Measurements from ENCODE around the gene EVC.
"Not testable (repeated sequence)": the region's sequence is repeated elsewhere in the genome, so short reads cannot be mapped to it uniquely, and the experiment has no call there.

Gene EVC

GRCh38 chr4:5720980-5721379, 10.0 kb downstream of the EVC start:
- Histone ChIP-seq H3K27me3 (ENCODE audit: control insufficient read depth, insufficient read depth, low read length) (no peaks in the 10 kb centered on the region), H3K4me1 (ENCODE audit: control insufficient read depth, insufficient read depth, low read length) (no peaks in the 10 kb centered on the region), H3K9ac (ENCODE audit: low read length) (no peak overlapping the region), H3K4me3 (ENCODE audit: low read length) (no peak overlapping the region), H3K27ac (ENCODE audit: low read depth, low read length) (no peak overlapping the region), H3K36me3 (ENCODE audit: control insufficient read depth, insufficient read depth, low read length) (peaks cover 4% of the 10 kb centered on the region)

- no peaks in the 10 kb centered on the region for H3K27me3 ChIP-seq (ENCODE audit: control insufficient read depth, insufficient read depth, low read length)
- H3K36me3 ChIP-seq (ENCODE audit: control insufficient read depth, insufficient read depth, low read length), result peaks cover 4% of the 10 kb centered on the region
- no peaks in the 10 kb centered on the region for H3K4me1 ChIP-seq (ENCODE audit: control insufficient read depth, insufficient read depth, low read length)
- no peak overlapping the region for H3K9ac ChIP-seq (ENCODE audit: low read length)
- H3K4me3 ChIP-seq (ENCODE audit: low read length), result no peak overlapping the region
- H3K27ac ChIP-seq (ENCODE audit: low read depth, low read length), result no peak overlapping the region
Observed at GRCh38 chr4:5721923-5722322, 10.9 kb downstream of the EVC start.

GRCh38 chr4:5722328-5722727, 11.3 kb downstream of the EVC start:
- Histone ChIP-seq H3K9ac (ENCODE audit: low read length) (no peak overlapping the region), H3K27ac (ENCODE audit: low read depth, low read length) (no peak overlapping the region), H3K27me3 (ENCODE audit: control insufficient read depth, insufficient read depth, low read length) (no peaks in the 10 kb centered on the region), H3K4me3 (ENCODE audit: low read length) (no peak overlapping the region), H3K4me1 (ENCODE audit: control insufficient read depth, insufficient read depth, low read length) (no peaks in the 10 kb centered on the region), H3K36me3 (ENCODE audit: control insufficient read depth, insufficient read depth, low read length) (peaks cover 4% of the 10 kb centered on the region)

GRCh38 chr4:5724377-5724776, 13.4 kb downstream of the EVC start:
- H3K4me3 ChIP-seq (ENCODE audit: low read length), result no peak overlapping the region
- H3K27me3 ChIP-seq (ENCODE audit: control insufficient read depth, insufficient read depth, low read length), result no peaks in the 10 kb centered on the region
- no peaks in the 10 kb centered on the region for H3K4me1 ChIP-seq (ENCODE audit: control insufficient read depth, insufficient read depth, low read length)
- H3K36me3 ChIP-seq (ENCODE audit: control insufficient read depth, insufficient read depth, low read length), result peaks cover 6% of the 10 kb centered on the region
- H3K9ac ChIP-seq (ENCODE audit: low read length), result no peak overlapping the region
- no peak overlapping the region for H3K27ac ChIP-seq (ENCODE audit: low read depth, low read length)

GRCh38 chr4:5728412-5728811, 17.4 kb downstream of the EVC start:
- not testable (repeated sequence) for H3K27ac ChIP-seq (ENCODE audit: low read depth, low read length); H3K9ac ChIP-seq (ENCODE audit: low read length); H3K27me3 ChIP-seq (ENCODE audit: control insufficient read depth, insufficient read depth, low read length); H3K4me3 ChIP-seq (ENCODE audit: low read length); H3K4me1 ChIP-seq (ENCODE audit: control insufficient read depth, insufficient read depth, low read length); H3K36me3 ChIP-seq (ENCODE audit: control insufficient read depth, insufficient read depth, low read length)

GRCh38 chr4:5730436-5730835, 19.4 kb downstream of the EVC start:
- H3K4me1 ChIP-seq (ENCODE audit: control insufficient read depth, insufficient read depth, low read length), result no peaks in the 10 kb centered on the region
- no peak overlapping the region for H3K9ac ChIP-seq (ENCODE audit: low read length)
- peaks cover 5% of the 10 kb centered on the region for H3K36me3 ChIP-seq (ENCODE audit: control insufficient read depth, insufficient read depth, low read length)
- no peak overlapping the region for H3K27ac ChIP-seq (ENCODE audit: low read depth, low read length)
- no peak overlapping the region for H3K4me3 ChIP-seq (ENCODE audit: low read length)
- no peaks in the 10 kb centered on the region for H3K27me3 ChIP-seq (ENCODE audit: control insufficient read depth, insufficient read depth, low read length)

- no peaks in the 10 kb centered on the region for H3K27me3 ChIP-seq (ENCODE audit: control insufficient read depth, insufficient read depth, low read length)
- no peak overlapping the region for H3K4me3 ChIP-seq (ENCODE audit: low read length)
- no peak overlapping the region for H3K27ac ChIP-seq (ENCODE audit: low read depth, low read length)
- peaks cover 5% of the 10 kb centered on the region for H3K36me3 ChIP-seq (ENCODE audit: control insufficient read depth, insufficient read depth, low read length)
- no peaks in the 10 kb centered on the region for H3K4me1 ChIP-seq (ENCODE audit: control insufficient read depth, insufficient read depth, low read length)
- H3K9ac ChIP-seq (ENCODE audit: low read length), result no peak overlapping the region
Observed at GRCh38 chr4:5730993-5731990, 20.3 kb downstream of the EVC start.

- Histone ChIP-seq H3K36me3 (ENCODE audit: control insufficient read depth, insufficient read depth, low read length) (peaks cover 5% of the 10 kb centered on the region), H3K4me1 (ENCODE audit: control insufficient read depth, insufficient read depth, low read length) (no peaks in the 10 kb centered on the region), H3K27me3 (ENCODE audit: control insufficient read depth, insufficient read depth, low read length) (no peaks in the 10 kb centered on the region)
Observed at GRCh38 chr4:5732158-5732557, 21.2 kb downstream of the EVC start.

GRCh38 chr4:5734853-5735252, 23.9 kb downstream of the EVC start:
- Histone ChIP-seq H3K9ac (ENCODE audit: low read length) (no peak overlapping the region), H3K4me1 (ENCODE audit: control insufficient read depth, insufficient read depth, low read length) (no peaks in the 10 kb centered on the region), H3K36me3 (ENCODE audit: control insufficient read depth, insufficient read depth, low read length) (no peaks in the 10 kb centered on the region), H3K27me3 (ENCODE audit: control insufficient read depth, insufficient read depth, low read length) (no peaks in the 10 kb centered on the region), H3K27ac (ENCODE audit: low read depth, low read length) (no peak overlapping the region), H3K4me3 (ENCODE audit: low read length) (no peak overlapping the region)

More at GRCh38 chr4:5732158-5732557, 21.2 kb downstream of the EVC start:
- H3K27ac ChIP-seq (ENCODE audit: low read depth, low read length), result no peak overlapping the region
- no peak overlapping the region for H3K9ac ChIP-seq (ENCODE audit: low read length)
- no peak overlapping the region for H3K4me3 ChIP-seq (ENCODE audit: low read length)

- Histone ChIP-seq H3K27me3 (ENCODE audit: control insufficient read depth, insufficient read depth, low read length) (no peaks in the 10 kb centered on the region), H3K4me1 (ENCODE audit: control insufficient read depth, insufficient read depth, low read length) (no peaks in the 10 kb centered on the region), H3K9ac (ENCODE audit: low read length) (no peak overlapping the region), H3K27ac (ENCODE audit: low read depth, low read length) (no peak overlapping the region), H3K4me3 (ENCODE audit: low read length) (no peak overlapping the region), H3K36me3 (ENCODE audit: control insufficient read depth, insufficient read depth, low read length) (no peaks in the 10 kb centered on the region)
Observed at GRCh38 chr4:5735463-5735862, 24.5 kb downstream of the EVC start.

GRCh38 chr4:5738061-5738460, 27.1 kb downstream of the EVC start:
- no peak overlapping the region for H3K27ac ChIP-seq (ENCODE audit: low read depth, low read length)
- no peaks in the 10 kb centered on the region for H3K27me3 ChIP-seq (ENCODE audit: control insufficient read depth, insufficient read depth, low read length)
- no peaks in the 10 kb centered on the region for H3K36me3 ChIP-seq (ENCODE audit: control insufficient read depth, insufficient read depth, low read length)
- no peaks in the 10 kb centered on the region for H3K4me1 ChIP-seq (ENCODE audit: control insufficient read depth, insufficient read depth, low read length)
- no peak overlapping the region for H3K4me3 ChIP-seq (ENCODE audit: low read length)
- H3K9ac ChIP-seq (ENCODE audit: low read length), result no peak overlapping the region

- Histone ChIP-seq H3K27me3 (ENCODE audit: control insufficient read depth, insufficient read depth, low read length) (no peaks in the 10 kb centered on the region), H3K36me3 (ENCODE audit: control insufficient read depth, insufficient read depth, low read length) (peaks cover 3% of the 10 kb centered on the region), H3K4me1 (ENCODE audit: control insufficient read depth, insufficient read depth, low read length) (peaks cover 3% of the 10 kb centered on the region), H3K4me3 (ENCODE audit: low read length) (no peak overlapping the region), H3K9ac (ENCODE audit: low read length) (no peak overlapping the region), H3K27ac (ENCODE audit: low read depth, low read length) (no peak overlapping the region)
Observed at GRCh38 chr4:5742388-5742787, 31.4 kb downstream of the EVC start.

GRCh38 chr4:5742968-5743367, 32.0 kb downstream of the EVC start:
- Histone ChIP-seq H3K4me3 (ENCODE audit: low read length) (no peak overlapping the region), H3K36me3 (ENCODE audit: control insufficient read depth, insufficient read depth, low read length) (peaks cover 3% of the 10 kb centered on the region), H3K4me1 (ENCODE audit: control insufficient read depth, insufficient read depth, low read length) (peaks cover 3% of the 10 kb centered on the region), H3K9ac (ENCODE audit: low read length) (no peak overlapping the region), H3K27me3 (ENCODE audit: control insufficient read depth, insufficient read depth, low read length) (no peaks in the 10 kb centered on the region), H3K27ac (ENCODE audit: low read depth, low read length) (no peak overlapping the region)
